KOPT-K1 (cell line): Measurements from ENCODE around the gene NAT14.
"Not testable (repeated sequence)": the region's sequence is repeated elsewhere in the genome, so short reads cannot be mapped to it uniquely, and the experiment has no call there.

Source experiments
- H3K27ac ChIP-seq: fragments of 200-600 bp; sonication (generic); 2 replicates; pipeline ENCODE4 v1.5.1; 2016; ENCODE audit warnings: antibody characterized with exemption, mild to moderate bottlenecking, low read depth, low read length; ENCODE audit not compliant: poor library complexity, severe bottlenecking
- H3K36me3 ChIP-seq: fragments of 200-600 bp; sonication (generic); 2 replicates; pipeline ENCODE4 v1.5.1; 2017; ENCODE audit warnings: antibody characterized with exemption, mild to moderate bottlenecking, low read length, moderate library complexity; ENCODE audit not compliant: insufficient read depth
- H3K9me3 ChIP-seq: fragments of 200-600 bp; sonication (generic); 2 replicates; pipeline ENCODE4 v1.5.1; 2017; ENCODE audit warnings: antibody characterized with exemption, low read length, mild to moderate bottlenecking; ENCODE audit not compliant: insufficient read depth, poor library complexity, severe bottlenecking

The NAT14 gene

GRCh38 chr19:55448175-55448490 is 36.9 kb upstream of the NAT14 start:
- not testable (repeated sequence) for H3K9me3 ChIP-seq, H3K36me3 ChIP-seq, H3K27ac ChIP-seq

GRCh38 chr19:55449469-55449868 is 35.5 kb upstream of the NAT14 start:
- Histone ChIP-seq H3K9me3 (no peaks in the 10 kb centered on the region), H3K36me3 (no peaks in the 10 kb centered on the region), H3K27ac (no peak overlapping the region)

- no peak overlapping the region for H3K27ac ChIP-seq
Measured at GRCh38 chr19:55451163-55451964, 33.6 kb upstream of the NAT14 start.

GRCh38 chr19:55451965-55452748 is 32.8 kb upstream of the NAT14 start:
- no peaks in the 10 kb centered on the region for H3K9me3 ChIP-seq
- H3K36me3 ChIP-seq = peaks cover 8% of the 10 kb centered on the region; the same call in 1 of the 2 replicates
- no peak overlapping the region for H3K27ac ChIP-seq

More at GRCh38 chr19:55451163-55451964, 33.6 kb upstream of the NAT14 start:
- Histone ChIP-seq H3K36me3 (peaks cover 8% of the 10 kb centered on the region; the same call in 1 of the 2 replicates), H3K9me3 (no peaks in the 10 kb centered on the region)

GRCh38 chr19:55452749-55453346 is 32.1 kb upstream of the NAT14 start:
- no peak overlapping the region for H3K27ac ChIP-seq
- H3K36me3 ChIP-seq = peaks cover 8% of the 10 kb centered on the region; the same call in 1 of the 2 replicates
- no peaks in the 10 kb centered on the region for H3K9me3 ChIP-seq

GRCh38 chr19:55453511-55454260 is 31.3 kb upstream of the NAT14 start:
- Histone ChIP-seq H3K36me3 (peaks cover 8% of the 10 kb centered on the region; the same call in 1 of the 2 replicates), H3K9me3 (no peaks in the 10 kb centered on the region), H3K27ac (no peak overlapping the region)

- H3K27ac ChIP-seq = no peak overlapping the region
- H3K36me3 ChIP-seq = peaks cover 8% of the 10 kb centered on the region; the same call in 1 of the 2 replicates
- no peaks in the 10 kb centered on the region for H3K9me3 ChIP-seq
Measured at GRCh38 chr19:55454787-55455243, 30.2 kb upstream of the NAT14 start.

GRCh38 chr19:55455576-55456235 is 29.3 kb upstream of the NAT14 start:
- Histone ChIP-seq H3K9me3 (no peaks in the 10 kb centered on the region), H3K27ac (no peak overlapping the region), H3K36me3 (peaks cover 8% of the 10 kb centered on the region; the same call in 1 of the 2 replicates)

- no peak overlapping the region for H3K27ac ChIP-seq
- no peaks in the 10 kb centered on the region for H3K9me3 ChIP-seq
- H3K36me3 ChIP-seq = peaks cover 8% of the 10 kb centered on the region; the same call in 1 of the 2 replicates
Measured at GRCh38 chr19:55456347-55456746, 28.6 kb upstream of the NAT14 start.

- Histone ChIP-seq H3K36me3 (peaks cover 8% of the 10 kb centered on the region; the same call in 1 of the 2 replicates), H3K9me3 (no peaks in the 10 kb centered on the region), H3K27ac (no peak overlapping the region)
Measured at GRCh38 chr19:55457683-55458457, 27.1 kb upstream of the NAT14 start.

GRCh38 chr19:55459551-55459949 is 25.4 kb upstream of the NAT14 start:
- Histone ChIP-seq H3K9me3 (no peaks in the 10 kb centered on the region), H3K27ac (no peak overlapping the region), H3K36me3 (peaks cover 8% of the 10 kb centered on the region; the same call in 1 of the 2 replicates)

- Histone ChIP-seq H3K27ac (no peak overlapping the region), H3K9me3 (no peaks in the 10 kb centered on the region), H3K36me3 (peaks cover 8% of the 10 kb centered on the region; the same call in 1 of the 2 replicates)
Measured at GRCh38 chr19:55459950-55460657, 24.9 kb upstream of the NAT14 start.

- no peaks in the 10 kb centered on the region for H3K9me3 ChIP-seq
- H3K27ac ChIP-seq = peak overlapping the region; percentile 85
- H3K36me3 ChIP-seq = peaks cover 1% of the 10 kb centered on the region; the same call in 1 of the 2 replicates
Measured at GRCh38 chr19:55460670-55461258, 24.2 kb upstream of the NAT14 start.
